ENCODE measurements around the gene NCOA6. TPM values are rescaled to one million over a fixed set of nuclear protein-coding genes. Genes with fewer than 3 reads are reported as not detected.
"Not testable (repeated sequence)": the region's sequence is repeated elsewhere in the genome, so short reads cannot be mapped to it uniquely, and the experiment has no call there.

Gene NCOA6
- total RNA-seq, 4 donors from 2014 or later = 3.1 to 39.2 (median 10.5) TPM

- no peak for DNase-seq
- no peaks in the 10 kb centered on the region for H3K27me3 ChIP-seq
- H3K4me3 ChIP-seq = no peak overlapping the region
- no peaks in the 10 kb centered on the region for H3K9me3 ChIP-seq
- H3K36me3 ChIP-seq = no peaks in the 10 kb centered on the region
- H3K4me1 ChIP-seq = no peaks in the 10 kb centered on the region
- TF ChIP-seq POLR2A (IDR thresholded peaks at IDR 0.05) (no peak), CTCF (IDR thresholded peaks at IDR 0.05) (no peak)
- intact Hi-C loops (cut with DNase I; ENCODE audit: low total_unique reads) = no loop called here
- no peak overlapping the region for H3K27ac ChIP-seq
Measured at GRCh38 chr20:34716921-34717229, 108.6 kb downstream of the NCOA6 start.

DNA sequence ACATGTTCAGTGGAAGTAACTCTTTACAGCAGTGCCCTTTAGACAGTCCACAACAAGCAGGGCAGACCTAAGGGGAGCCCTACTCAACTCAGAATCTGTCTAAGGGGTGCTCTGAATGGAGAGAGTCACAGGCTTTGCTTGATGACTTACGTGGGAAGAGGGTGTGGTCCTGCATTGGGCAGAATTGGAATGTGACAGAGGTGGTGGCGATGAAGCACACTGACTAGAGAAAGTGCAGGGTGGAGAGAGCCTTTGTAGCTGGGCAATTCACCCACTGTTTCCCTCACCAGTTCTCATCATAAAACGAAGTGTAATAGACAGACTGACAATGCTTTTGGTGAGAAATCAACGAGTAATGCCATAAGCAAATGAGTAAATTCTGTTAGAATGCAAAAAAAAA is 110.1 kb downstream of the NCOA6 start:
- DNase-seq = no peak
- no peak overlapping the region for H3K4me3 ChIP-seq
- intact Hi-C loops (cut with DNase I; ENCODE audit: low total_unique reads) = no loop called here
- no peak for TF ChIP-seq POLR2A (IDR thresholded peaks at IDR 0.05)
- no peak for TF ChIP-seq CTCF (IDR thresholded peaks at IDR 0.05)
- H3K36me3 ChIP-seq = no peaks in the 10 kb centered on the region
- no peaks in the 10 kb centered on the region for H3K4me1 ChIP-seq
- H3K27ac ChIP-seq = no peak overlapping the region
- H3K27me3 ChIP-seq = no peaks in the 10 kb centered on the region
- no peaks in the 10 kb centered on the region for H3K9me3 ChIP-seq

- H3K4me3 ChIP-seq; H3K27ac ChIP-seq; H3K36me3 ChIP-seq; H3K9me3 ChIP-seq; H3K4me1 ChIP-seq; DNase-seq; intact Hi-C loops (cut with DNase I; ENCODE audit: low total_unique reads); H3K27me3 ChIP-seq: not testable (repeated sequence)
Measured at GRCh38 chr20:34713944-34714515, 111.4 kb downstream of the NCOA6 start.

- TF ChIP-seq CTCF (IDR thresholded peaks at IDR 0.05) (no peak), POLR2A (IDR thresholded peaks at IDR 0.05) (no peak)
- no peak overlapping the region for H3K27ac ChIP-seq
Measured at GRCh38 chr20:34713194-34713943, 112.1 kb downstream of the NCOA6 start.

DNA sequence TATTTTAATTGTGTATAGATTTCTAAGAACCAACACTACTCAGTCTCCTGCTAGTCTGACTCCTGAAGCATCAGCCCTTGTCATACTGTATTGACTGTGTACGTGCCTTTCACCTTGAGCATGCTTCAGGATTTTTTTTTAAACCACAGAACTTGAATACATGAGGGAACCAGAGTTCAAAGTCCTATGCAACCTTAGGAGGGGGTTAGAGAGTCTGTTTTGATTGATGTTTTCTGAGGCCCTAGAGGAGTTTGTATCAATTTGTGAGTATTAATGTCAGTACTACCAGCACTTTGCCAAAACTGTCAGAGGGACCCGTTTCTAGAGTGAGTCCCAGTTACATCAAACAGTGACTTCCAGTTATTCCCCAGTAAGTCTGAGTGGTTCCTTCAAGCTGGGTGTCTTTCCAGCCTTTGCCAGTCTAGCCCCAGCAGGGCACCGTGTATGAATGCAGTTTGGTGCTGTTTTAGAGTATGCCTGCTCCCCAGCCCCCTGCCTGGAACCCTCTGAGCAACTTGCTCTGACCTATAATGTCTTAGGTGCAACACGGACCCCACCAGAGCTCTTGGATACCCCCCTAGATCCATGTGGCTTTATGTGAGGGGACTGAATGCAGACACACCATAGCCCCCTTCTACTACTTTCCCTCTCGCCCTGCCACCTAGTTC is 112.8 kb downstream of the NCOA6 start:
- intact Hi-C loops (cut with DNase I; ENCODE audit: low total_unique reads) = no loop called here
- Histone ChIP-seq H3K36me3 (no peaks in the 10 kb centered on the region), H3K4me1 (no peaks in the 10 kb centered on the region), H3K27me3 (no peaks in the 10 kb centered on the region), H3K4me3 (no peak overlapping the region), H3K9me3 (no peaks in the 10 kb centered on the region), H3K27ac (no peak overlapping the region)
- TF ChIP-seq POLR2A (IDR thresholded peaks at IDR 0.05) = no peak
- no peak for TF ChIP-seq CTCF (IDR thresholded peaks at IDR 0.05)
- no peak for DNase-seq

More at GRCh38 chr20:34713194-34713943, 112.1 kb downstream of the NCOA6 start:
- intact Hi-C loops (cut with DNase I; ENCODE audit: low total_unique reads) = no loop called here
- Histone ChIP-seq H3K4me3 (no peak overlapping the region), H3K4me1 (no peaks in the 10 kb centered on the region), H3K36me3 (no peaks in the 10 kb centered on the region), H3K9me3 (no peaks in the 10 kb centered on the region), H3K27me3 (no peaks in the 10 kb centered on the region)
- DNase-seq = peak in 1 of 2 donors; percentile 45

Data from uterus (tissue), 4 donors.